NOMO-1 (cell line): ENCODE results near the gene PRKCZ.

ENCODE experiments used
- DNase-seq, 2 experiments: peaks; one replicate each; lab custom pipeline; 2025; ENCODE audit not compliant: unreplicated experiment in 2 of 2; lab: John Stamatoyannopoulos, UW

The PRKCZ gene

DNA sequence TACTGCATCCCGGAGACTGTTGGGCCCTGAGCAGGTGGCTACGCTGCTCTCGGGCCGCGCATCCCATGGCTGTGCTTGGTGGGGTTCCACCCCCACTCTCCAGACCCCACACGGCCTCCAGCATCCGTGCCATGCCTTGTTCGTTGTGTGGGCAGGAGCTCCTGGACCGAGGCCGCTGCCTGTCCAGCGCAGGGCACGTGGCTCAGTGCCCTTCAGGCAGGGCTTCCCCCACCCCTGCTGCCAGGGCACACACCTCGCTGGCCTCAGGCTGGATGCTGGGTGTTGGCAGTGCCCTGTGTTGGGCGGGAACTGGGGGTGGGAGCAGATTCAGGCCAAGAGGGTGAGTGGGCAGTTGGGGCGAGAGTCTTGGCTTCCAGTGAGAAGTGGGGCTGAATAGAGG lies 9.9 kb downstream of the PRKCZ start:
- no peak for DNase-seq

DNA sequence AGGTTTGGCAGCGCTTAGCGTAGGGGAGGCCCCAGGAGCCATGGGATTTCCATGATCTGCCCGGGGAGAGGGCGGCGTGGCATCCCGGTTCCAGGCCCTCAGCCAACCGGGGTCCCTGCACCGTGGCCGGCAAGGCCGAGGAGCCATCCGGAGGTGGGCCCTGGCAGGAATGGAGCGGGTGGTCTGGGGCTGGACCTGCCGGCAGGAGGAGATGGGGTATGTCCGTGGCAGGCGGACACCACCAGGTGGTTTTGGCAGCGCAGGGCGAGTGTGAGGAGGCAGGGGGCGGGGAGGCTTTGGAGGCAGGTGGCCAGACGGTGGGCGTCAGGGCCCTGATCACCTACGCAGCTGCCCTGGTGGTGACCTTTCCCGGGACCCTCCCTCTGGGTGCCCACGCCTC lies 10.3 kb downstream of the PRKCZ start:
- no peak for DNase-seq

- no peak for DNase-seq
These were observed 11.0 kb downstream of the PRKCZ start for GRCh38 chr1:2061065-2061778.

DNA sequence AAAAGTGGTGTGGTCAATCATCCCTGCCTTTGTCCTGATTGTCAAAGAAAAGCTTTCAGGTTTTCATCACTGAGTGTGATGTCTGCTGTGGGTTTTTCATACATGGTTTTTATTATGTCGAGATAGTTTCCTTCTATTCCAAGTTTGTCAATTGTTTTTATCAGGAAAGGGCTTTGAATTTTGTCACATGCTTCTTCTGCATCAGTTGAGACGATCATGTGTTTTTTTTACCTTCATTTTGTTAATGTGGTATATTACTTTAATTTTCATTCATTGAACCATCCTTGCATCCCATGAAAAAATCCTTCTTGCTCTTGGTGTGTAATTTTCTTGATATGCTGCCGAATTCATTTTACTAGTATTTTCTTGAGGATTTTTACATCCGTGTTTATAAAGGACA lies 15.5 kb downstream of the PRKCZ start:
- no peak for DNase-seq

DNA sequence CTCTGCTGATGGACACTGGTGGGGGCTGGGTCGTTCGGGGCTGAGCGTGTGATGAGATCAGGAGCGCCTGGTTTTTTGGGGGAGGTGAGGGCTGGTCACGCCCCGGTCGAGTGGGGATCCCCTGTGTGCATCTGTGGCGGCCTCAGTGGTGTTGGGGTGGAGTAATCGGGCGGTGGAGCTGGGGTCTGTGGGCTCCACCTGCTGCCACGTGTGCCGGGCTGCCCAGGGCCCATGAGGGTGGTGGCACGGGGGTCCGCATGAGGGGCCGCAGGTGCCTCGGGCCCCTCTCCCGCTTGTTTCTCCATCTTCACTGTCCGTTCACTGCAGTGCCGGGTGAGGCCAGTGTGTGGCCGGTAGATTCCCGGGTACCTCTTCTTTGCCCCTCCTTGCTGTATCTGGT lies 17.2 kb downstream of the PRKCZ start:
- no peak for DNase-seq

GRCh38 chr1:2067981-2068380 lies 17.8 kb downstream of the PRKCZ start:
- no peak for DNase-seq

GRCh38 chr1:2068951-2069350 lies 18.7 kb downstream of the PRKCZ start:
- no peak for DNase-seq

- no peak for DNase-seq
These were observed 19.8 kb downstream of the PRKCZ start for GRCh38 chr1:2070016-2070415.

- no peak for DNase-seq
These were observed 20.8 kb downstream of the PRKCZ start for GRCh38 chr1:2070800-2071530.

- DNase-seq = no peak
These were observed 22.0 kb downstream of the PRKCZ start for GRCh38 chr1:2072109-2072806.

DNA sequence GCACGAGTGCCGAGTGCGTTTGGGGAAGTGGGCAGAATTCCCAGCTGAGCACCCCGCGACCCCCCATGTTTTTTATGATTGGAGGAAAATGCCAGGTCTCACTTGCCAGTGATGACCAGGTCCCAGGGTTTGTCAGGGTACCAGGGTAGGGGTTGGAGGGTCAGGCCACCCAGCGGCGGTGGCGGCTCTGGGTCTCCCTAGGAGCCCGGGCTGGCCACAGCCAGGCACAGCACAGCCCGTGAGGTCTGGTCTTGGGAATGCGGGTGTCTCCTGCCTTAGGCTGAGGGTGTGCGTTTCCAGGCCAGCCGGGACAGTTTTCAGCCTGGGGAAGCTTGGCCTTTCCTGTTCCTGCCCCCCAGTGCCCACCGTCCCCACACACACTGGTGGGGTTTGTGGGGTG lies 22.7 kb downstream of the PRKCZ start:
- no peak for DNase-seq

- no peak for DNase-seq
These were observed 23.4 kb downstream of the PRKCZ start for GRCh38 chr1:2073382-2074230.

GRCh38 chr1:2074396-2074795 lies 24.2 kb downstream of the PRKCZ start:
- no peak for DNase-seq

DNA sequence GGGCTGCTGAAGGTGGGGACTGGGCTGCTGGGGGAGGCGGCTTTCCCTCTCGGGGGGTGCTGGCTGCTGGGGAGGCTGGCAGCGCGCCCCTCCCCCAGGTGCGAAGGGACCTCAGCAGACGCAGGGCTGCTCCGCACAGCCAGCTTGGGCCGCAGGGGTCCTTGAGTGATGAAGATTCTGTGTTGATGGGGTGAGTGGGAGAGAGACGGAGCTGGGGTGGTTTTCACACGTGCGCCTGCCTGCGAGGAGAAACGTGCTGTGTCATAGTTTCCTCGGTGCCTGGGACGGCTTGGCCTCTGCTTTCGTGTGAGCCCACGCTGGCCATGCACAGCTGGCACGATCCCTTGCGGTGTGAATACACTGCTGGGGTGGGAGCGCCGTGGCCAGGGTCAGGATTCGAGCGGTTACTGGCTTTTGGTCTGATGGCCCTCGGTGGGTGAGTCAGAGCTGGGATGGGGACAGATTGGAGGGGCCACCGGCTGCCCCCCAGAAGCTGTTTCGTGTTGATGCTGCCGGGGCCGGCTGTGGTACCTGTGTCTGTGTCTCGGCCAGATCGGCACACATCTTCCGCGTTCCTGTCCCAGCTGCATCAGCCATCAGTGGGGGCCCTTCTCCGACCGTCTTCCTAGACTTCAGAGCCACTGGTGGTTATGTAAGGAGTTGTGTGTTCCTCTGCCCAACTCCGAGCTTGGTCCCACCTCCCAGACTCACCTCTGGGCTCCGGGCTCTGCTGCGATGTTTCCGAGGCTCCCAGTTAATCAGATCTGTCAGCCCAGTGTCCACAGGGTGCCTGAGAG lies 24.9 kb downstream of the PRKCZ start:
- no peak for DNase-seq

DNA sequence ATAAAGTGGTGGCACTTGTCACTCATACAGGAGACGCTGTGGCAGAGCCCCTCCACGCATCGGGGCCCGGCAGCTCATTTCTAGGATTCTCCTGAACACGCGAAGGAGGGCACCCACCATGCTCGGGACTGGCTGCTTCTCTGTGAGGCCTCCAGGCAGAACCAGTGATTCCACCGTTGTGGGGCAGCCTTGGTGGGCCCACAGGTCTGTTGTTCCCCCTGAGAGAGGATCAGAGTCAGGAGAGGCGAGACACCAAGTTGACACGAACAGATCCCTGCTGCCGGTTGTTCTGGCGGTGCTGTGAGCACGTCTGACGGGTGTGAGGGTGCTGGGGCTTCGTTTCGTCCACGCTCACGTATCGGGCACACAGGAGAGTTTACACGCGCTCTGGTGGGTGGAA lies 26.6 kb downstream of the PRKCZ start:
- DNase-seq = no peak

DNA sequence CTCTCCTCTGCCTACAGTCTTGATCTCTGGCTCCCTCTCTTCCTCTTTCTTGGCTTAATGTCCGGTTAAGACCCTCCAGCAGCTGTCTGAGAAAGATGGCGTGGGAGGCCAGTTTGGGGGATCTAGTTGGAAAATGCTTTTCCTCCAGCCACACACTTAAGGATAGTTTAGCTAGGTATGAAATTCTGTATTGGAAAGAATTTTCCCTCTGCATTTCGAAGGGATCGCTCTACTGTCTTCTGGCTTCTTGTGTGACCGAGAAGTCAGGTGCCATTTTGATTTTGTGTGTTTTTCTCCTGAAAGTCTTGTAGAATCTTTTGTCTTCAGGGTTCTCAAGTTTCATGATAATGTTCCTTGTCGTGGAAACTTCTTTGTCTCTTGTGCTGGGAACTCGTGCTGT lies 28.0 kb downstream of the PRKCZ start:
- no peak for DNase-seq

DNA sequence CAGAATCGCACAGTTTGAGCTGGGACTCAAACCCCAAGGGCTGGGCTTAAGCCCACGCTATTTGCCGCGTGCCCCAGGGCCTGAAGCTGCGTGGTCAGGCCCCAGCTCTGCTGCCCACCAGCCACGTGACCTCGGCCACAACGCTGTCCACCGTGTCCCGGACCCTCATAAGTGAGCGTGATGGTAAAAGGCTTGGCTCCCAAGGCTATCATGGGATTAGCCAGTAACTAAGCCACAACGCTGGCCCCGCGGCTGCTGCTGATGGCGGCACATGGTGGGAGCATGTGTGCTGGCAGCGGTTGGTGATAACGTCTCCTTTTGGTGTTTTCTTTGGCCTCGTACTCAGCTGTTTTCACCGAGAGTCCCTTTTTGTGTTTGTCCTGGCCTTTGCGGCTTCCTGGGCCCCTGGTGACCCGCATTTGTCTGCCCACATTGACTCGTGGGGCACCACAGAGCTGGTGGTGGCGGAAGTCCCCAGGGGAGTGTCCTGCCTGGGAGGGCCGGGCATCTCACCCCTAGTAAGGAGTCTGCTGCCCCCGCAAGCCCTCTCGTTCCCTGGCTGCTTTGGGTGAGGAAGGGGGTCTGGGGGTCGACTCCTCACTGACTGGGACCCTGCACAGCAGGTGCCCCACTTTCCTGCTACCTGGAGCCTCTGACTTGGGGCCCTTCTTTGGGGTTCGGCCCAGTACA lies 29.3 kb downstream of the PRKCZ start:
- no peak for DNase-seq

DNA sequence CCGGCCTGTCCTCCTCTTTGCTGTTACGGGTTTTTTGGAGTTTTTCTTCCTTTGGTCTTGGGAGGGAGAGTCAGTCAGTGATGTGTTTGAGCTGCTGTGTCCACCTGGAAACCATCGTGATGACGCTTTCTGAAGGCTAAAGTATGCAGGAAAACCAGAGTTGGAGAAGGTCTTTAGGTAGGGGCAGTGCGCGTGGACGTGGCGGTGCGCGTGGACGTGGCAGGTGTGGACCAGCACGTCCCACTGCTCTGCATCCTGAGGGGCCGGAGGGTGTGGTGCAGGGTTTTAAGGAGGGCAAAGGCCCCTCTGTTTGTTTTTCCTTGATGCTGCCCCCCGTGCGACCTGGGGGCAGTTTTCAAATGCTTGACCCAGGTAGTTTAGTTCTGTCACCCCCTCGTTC lies 29.9 kb downstream of the PRKCZ start:
- no peak for DNase-seq

DNA sequence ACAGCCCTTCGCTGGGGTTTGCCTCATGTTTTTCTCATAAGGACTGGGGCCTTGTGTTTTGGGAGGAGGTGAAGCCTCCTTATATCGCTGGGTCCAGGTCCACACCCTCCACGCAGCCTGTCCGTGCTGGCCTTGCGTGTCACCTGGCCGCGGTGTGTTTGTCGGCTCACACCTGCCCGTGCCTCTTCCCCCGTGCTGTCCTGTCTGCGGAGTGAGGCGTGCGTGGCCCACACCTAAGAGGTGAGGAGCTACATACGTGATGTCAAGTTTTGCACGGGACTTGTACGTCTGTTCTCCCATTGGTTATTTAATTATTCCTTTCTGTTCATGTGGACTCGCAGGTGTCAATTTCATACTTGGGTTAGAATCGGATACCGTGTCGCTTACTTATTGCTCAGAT lies 30.7 kb downstream of the PRKCZ start:
- DNase-seq = no peak
